B cell (primary cell): Measurements from ENCODE around the gene TMC5. TPM values are rescaled to one million over a fixed set of nuclear protein-coding genes. Genes with fewer than 3 reads are reported as not detected.
"Not testable (repeated sequence)": the region's sequence is repeated elsewhere in the genome, so short reads cannot be mapped to it uniquely, and the experiment has no call there.

Source experiments
- ATAC-seq: fragments of 200-7000 bp; cut with Tn5 transposase; one replicate; pipeline ENCODE4 v1.10.0; 2021; ENCODE audit warnings: low read depth, mild to moderate bottlenecking, moderate number of reproducible peaks, moderate library complexity
- CTCF ChIA-PET: fragments of 350-600 bp; sonication (Branson Sonifier 250); formaldehyde crosslinking; loops from one replicate; lab custom pipeline; 2021; ENCODE audit warnings: antibody characterized with exemption, inconsistent platforms; lab: Charles Lee
- POLR2A ChIA-PET: fragments of 350-600 bp; sonication (Branson Sonifier 250); formaldehyde crosslinking; loops from one replicate; lab custom pipeline; 2021; ENCODE audit warnings: antibody characterized with exemption; lab: Charles Lee
- DNase-seq: peaks from one replicate; pipeline ENCODE4 v3.0.0; 2013
- H2AFZ ChIP-seq: 2 replicates; pipeline ENCODE4 v1.6.1; 2012; ENCODE audit warnings: mild to moderate bottlenecking, low read depth, low read length; ENCODE audit not compliant: insufficient read depth, poor library complexity, severe bottlenecking
- H3K27ac ChIP-seq, 2 donors: 1 replicate in 1 of 2; 2 replicates in 1 of 2; pipeline ENCODE4 v1.5.1; 2012 to 2013; ENCODE audit warnings: low read length in 2 of 2, mild to moderate bottlenecking in 2 of 2, moderate library complexity in 1 of 2
- H3K27me3 ChIP-seq, 4 experiments: fragments of 200-600 bp in 1 of 4; sonication (generic) in 1 of 4; replicated peaks in 1 of 4; 1 replicate in 2 of 4; 2 replicates in 2 of 4; pipeline versions ENCODE4 v1.6.1 to v1.7.0; 2013 to 2016; ENCODE audit warnings: low read length in 3 of 4, mild to moderate bottlenecking in 2 of 4, mixed read lengths in 1 of 4, moderate library complexity in 1 of 4; ENCODE audit not compliant: insufficient read depth in 4 of 4, control insufficient read depth in 3 of 4; ENCODE audit errors: control extremely low read depth in 1 of 4
- H3K36me3 ChIP-seq, 2 experiments: replicated peaks in 1 of 2; 1 replicate in 1 of 2; 2 replicates in 1 of 2; pipeline versions ENCODE4 v1.6.1 to v1.7.1; 2013; ENCODE audit warnings: low read length in 1 of 2; ENCODE audit not compliant: insufficient read depth in 2 of 2, control insufficient read depth in 1 of 2; ENCODE audit errors: control extremely low read depth in 1 of 2, extremely low read depth in 1 of 2
- H3K4me1 ChIP-seq, 2 donors: fragments of 200-600 bp in 1 of 2; sonication (generic) in 1 of 2; 1 replicate in 1 of 2; 2 replicates in 1 of 2; pipeline versions ENCODE4 v1.5.1 to v1.6.1; 2013 to 2017; ENCODE audit warnings: low read length in 2 of 2; ENCODE audit not compliant: control insufficient read depth in 2 of 2, insufficient read depth in 2 of 2
- H3K4me2 ChIP-seq: replicated peaks from 2 replicates; pipeline ENCODE3; 2012; ENCODE audit warnings: mild to moderate bottlenecking, low read depth, low read length; ENCODE audit not compliant: poor library complexity, severe bottlenecking
- H3K4me3 ChIP-seq, 5 experiments: fragments of 200-600 bp in 1 of 5; sonication (generic) in 1 of 5; 1 replicate in 3 of 5; 2 replicates in 2 of 5; pipeline versions ENCODE4 v1.5.1 to v1.7.0; 2011 to 2016; ENCODE audit warnings: low read length in 4 of 5, mild to moderate bottlenecking in 4 of 5, low read depth in 2 of 5, control low read depth in 1 of 5, moderate library complexity in 1 of 5; ENCODE audit not compliant: insufficient read depth in 1 of 5; ENCODE audit errors: control extremely low read depth in 1 of 5, extremely low read depth in 1 of 5
- H3K79me2 ChIP-seq: fragments of 200-600 bp; sonication (generic); one replicate; pipeline ENCODE4 v1.6.0; 2016; ENCODE audit warnings: low read length; ENCODE audit not compliant: control insufficient read depth, insufficient read depth
- H3K9ac ChIP-seq: fragments of 200-600 bp; sonication (generic); 2 replicates; pipeline ENCODE4 v1.6.1; 2017; ENCODE audit warnings: mild to moderate bottlenecking, low read length, moderate library complexity
- H3K9me3 ChIP-seq, 3 donors: one replicate each; pipeline versions ENCODE4 v1.6.1 to v1.7.1; 2013; ENCODE audit warnings: low read length in 2 of 3; ENCODE audit not compliant: control insufficient read depth in 2 of 3, insufficient read depth in 1 of 3; ENCODE audit errors: control extremely low read depth in 1 of 3
- H4K20me1 ChIP-seq: 2 replicates; pipeline ENCODE4 v1.6.0; 2012; ENCODE audit warnings: mild to moderate bottlenecking, low read length; ENCODE audit not compliant: insufficient read depth, control insufficient read depth, poor library complexity, severe bottlenecking
- H3K27ac Mint-ChIP-seq: one replicate; pipeline ENCODE4 v1.8.0; 2021; ENCODE audit warnings: mixed read lengths
- H3K27me3 Mint-ChIP-seq: one replicate; pipeline ENCODE4 v1.8.0; 2021; ENCODE audit warnings: mixed read lengths
- H3K4me1 Mint-ChIP-seq: one replicate; pipeline ENCODE4 v1.8.0; 2021; ENCODE audit warnings: mixed read lengths
- H3K4me3 Mint-ChIP-seq: one replicate; pipeline ENCODE4 v1.8.0; 2021; ENCODE audit warnings: mixed read lengths
- H3K9me3 Mint-ChIP-seq: one replicate; pipeline ENCODE4 v1.8.0; 2022; ENCODE audit warnings: mixed read lengths; ENCODE audit not compliant: insufficient read depth
- CTCF ChIP-seq: fragments of 200-600 bp; IDR thresholded peaks from one replicate; pipeline ENCODE4 v1.8.0; 2022; ENCODE audit warnings: antibody characterized with exemption, mild to moderate bottlenecking
- EZH2 ChIP-seq: IDR thresholded peaks from 2 replicates; pipeline ENCODE4 v1.6.1; 2012; ENCODE audit warnings: borderline replicate concordance, low read depth, mild to moderate bottlenecking, moderate library complexity, low read length; ENCODE audit not compliant: insufficient read depth, poor library complexity, severe bottlenecking
- WGBS: methylation state at CpG from one replicate; pipeline ENCODE4 v1.1.5; 2013; ENCODE audit warnings: missing lambda C conversion rate; ENCODE audit not compliant: insufficient coverage; 5-methylcytosine and 5-hydroxymethylcytosine counted together
- intact Hi-C: fragments of 100-400 bp; cut with micrococcal nuclease; formaldehyde crosslinking; loops from one replicate; pipeline ENCODE4 v1.10.0; 2022
- polyA plus RNA-seq: library from polyadenylated mRNA; depleted of rRNA; stranded (reverse); fragments of >200 nt; gene quantifications from 2 replicates; pipeline ENCODE4 v1.2.3, GENCODE V29; 2012
- total RNA-seq, 2 donors: library from RNA; stranded (reverse); fragments of 120-200 nt in 1 of 2; gene quantifications; 1 replicate in 1 of 2; 2 replicates in 1 of 2; pipeline versions ENCODE4 v1.2.3 to v1.2.4, GENCODE V29; 2013 to 2022

The TMC5 gene
- total and polyA plus RNA-seq, 2 donors (not counting 1 experiment from before 2014, with no cell fraction given) = not detected

- Histone ChIP-seq H3K27ac (no peak overlapping the region), H2AFZ (no peak overlapping the region), H3K27me3 (peaks cover 0 to 4% (median 1%) of the 10 kb centered on the region in 4 experiments), H3K36me3 (no peaks in the 10 kb centered on the region), H4K20me1 (no peaks in the 10 kb centered on the region), H3K4me2 (no peak overlapping the region), H3K9me3 (peaks cover 0 to 17% (median 12%) of the 10 kb centered on the region in 3 donors), H3K4me1 (no peaks in the 10 kb centered on the region), H3K9ac (no peak overlapping the region), H3K79me2 (no peaks in the 10 kb centered on the region), H3K4me3 (no peak overlapping the region)
- POLR2A ChIA-PET = no interaction called here
- Mint-ChIP-seq H3K27me3 (peaks cover 25% of the 10 kb centered on the region), H3K9me3 (peaks cover 8% of the 10 kb centered on the region), H3K4me1 (no peaks in the 10 kb centered on the region), H3K27ac (no peak overlapping the region), H3K4me3 (no peak overlapping the region)
- CTCF ChIA-PET = no interaction called here
- no peak for ATAC-seq
- intact Hi-C loops = no loop called here
- TF ChIP-seq EZH2 (no peak), CTCF (no peak)
- no peak for DNase-seq
- 16% methylated on average over 9 of the region's 9 CpGs for WGBS
Observed at GRCh38 chr16:19396555-19397011, 21.1 kb upstream of the TMC5 start.

- H3K79me2 ChIP-seq, H3K4me1 Mint-ChIP-seq, H3K27me3 ChIP-seq, H3K4me3 ChIP-seq, H3K36me3 ChIP-seq, H3K27ac ChIP-seq, H3K4me3 Mint-ChIP-seq, H2AFZ ChIP-seq, DNase-seq, H3K4me2 ChIP-seq, H4K20me1 ChIP-seq, H3K4me1 ChIP-seq, intact Hi-C loops, H3K27ac Mint-ChIP-seq, ATAC-seq, POLR2A ChIA-PET, H3K9ac ChIP-seq: not testable (repeated sequence)
- peaks cover 12% of the 10 kb centered on the region for H3K9me3 Mint-ChIP-seq
- WGBS = no CpG with 5 or more reads among the region's 2 CpGs
- H3K9me3 ChIP-seq = peaks cover 0 to 23% (median 20%) of the 10 kb centered on the region in 3 donors
- H3K27me3 Mint-ChIP-seq = peaks cover 25% of the 10 kb centered on the region
- CTCF ChIA-PET = interaction anchor here (0.6 kb wide), 1 partner anchor 23 kb away, joined by 3 read pairs; no protein-coding TSS in a partner anchor
Observed at GRCh38 chr16:19397373-19397772, 20.3 kb upstream of the TMC5 start.
